LoVo (cell line): ENCODE results near the gene LETMD1.

Experiments used
- DNase-seq: peaks from one replicate; pipeline ENCODE4 v3.0.0-alpha.2; 2016; ENCODE audit warnings: low spot score

LETMD1 gene

DNA sequence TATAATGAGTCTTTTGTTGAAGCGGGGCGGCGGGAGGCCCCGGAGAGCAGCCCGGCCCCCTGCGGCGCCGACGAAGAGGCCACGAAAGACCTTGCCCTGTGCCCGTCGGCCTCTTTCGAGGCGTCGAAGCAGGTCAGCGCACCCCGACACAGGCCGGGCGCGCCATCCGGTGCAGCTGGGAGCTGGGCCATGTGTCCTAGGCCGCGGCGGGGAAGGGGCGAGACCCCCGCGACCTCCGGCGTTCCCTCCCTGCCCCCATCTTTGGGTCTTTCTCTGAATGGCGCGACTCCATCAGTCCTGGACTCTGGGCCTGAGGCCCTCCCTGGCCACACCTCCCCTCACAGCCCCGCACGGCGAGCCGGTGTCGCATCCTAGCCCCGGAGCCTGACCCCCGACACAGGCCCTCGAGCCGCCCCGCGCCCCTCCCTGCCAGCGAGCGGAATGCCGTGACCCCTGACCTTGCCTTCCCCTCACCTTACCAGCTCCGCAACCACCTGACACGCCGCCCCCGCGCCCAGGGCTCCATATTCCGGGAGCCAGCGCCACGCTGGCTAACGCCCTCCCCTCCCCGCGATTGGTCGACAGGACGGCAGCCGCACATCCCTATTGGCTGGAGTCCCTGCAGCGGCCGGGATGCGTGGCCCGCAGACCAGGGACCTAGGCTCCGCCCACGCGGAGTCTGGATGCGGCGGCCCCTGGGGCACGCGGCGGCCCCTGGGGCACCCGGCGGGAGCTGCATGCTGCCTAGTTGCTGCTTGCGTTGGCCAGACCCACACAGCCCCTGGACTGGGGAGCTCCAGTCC is 22.1 kb upstream of the LETMD1 start, which contains the start of gene SLC11A2:
SLC11A2 (minus strand) TSS at position 549 of the 803 bp plus-strand sequence. CDS start 15,656 bp downstream, outside the sequence.
- DNase-seq = peak; percentile 99

DNA sequence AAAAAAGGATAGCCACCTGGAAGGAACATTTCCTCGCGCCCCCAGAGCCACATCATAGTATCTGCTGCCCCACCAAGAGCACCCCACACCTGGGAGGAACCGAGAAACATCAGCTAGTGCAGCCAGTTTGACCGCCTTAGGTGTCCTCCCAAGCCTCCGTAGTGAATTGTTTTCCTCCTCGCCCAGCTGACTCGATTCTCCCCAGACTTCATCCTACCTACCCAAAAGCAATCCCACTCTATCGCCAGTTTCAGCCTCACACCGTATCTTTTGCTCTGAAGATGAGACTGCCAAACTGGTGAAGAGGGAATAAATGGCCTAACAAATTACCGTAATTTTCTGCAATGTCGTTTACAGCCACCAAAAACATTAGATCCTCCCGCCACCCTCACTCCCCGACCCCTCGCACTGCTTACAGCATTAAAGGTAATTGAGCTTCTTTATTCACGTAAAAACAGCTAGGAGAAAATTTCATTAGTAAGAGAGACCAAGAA is 20.7 kb upstream of the LETMD1 start:
- no peak for DNase-seq

DNA sequence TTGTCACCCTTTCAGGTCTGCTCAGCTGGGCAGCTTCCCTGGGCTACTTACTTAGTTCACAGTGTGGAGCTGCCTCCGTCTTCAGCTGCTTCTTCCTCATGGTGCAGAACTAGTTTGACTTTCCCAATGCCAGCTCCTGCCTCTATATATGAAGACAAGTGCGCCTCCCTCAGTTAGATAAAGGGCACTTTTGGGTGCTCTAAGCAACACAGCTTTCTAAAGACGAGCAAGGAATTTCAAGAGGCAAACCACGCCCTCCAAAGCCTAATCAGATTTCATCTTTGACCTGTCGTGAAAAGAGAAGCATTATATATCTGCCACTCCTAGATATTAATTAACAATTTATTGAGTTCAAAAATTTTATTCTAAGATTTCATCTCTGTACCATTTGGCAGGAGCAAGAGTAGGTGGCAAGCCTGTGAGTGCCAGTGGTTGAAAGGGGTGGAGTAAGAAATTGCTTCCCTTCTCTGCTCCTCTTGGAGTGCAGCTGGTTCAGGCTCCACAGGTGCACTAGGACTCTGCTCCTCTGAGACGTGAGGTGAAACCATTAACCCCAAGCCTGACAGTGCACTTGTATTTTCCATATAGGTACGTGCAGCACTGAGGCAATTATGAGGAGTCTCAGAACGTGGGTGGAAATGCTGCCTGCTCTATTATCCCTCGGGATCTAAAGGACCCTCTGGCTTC is 19.9 kb upstream of the LETMD1 start:
- peak; percentile 83 for DNase-seq

DNA sequence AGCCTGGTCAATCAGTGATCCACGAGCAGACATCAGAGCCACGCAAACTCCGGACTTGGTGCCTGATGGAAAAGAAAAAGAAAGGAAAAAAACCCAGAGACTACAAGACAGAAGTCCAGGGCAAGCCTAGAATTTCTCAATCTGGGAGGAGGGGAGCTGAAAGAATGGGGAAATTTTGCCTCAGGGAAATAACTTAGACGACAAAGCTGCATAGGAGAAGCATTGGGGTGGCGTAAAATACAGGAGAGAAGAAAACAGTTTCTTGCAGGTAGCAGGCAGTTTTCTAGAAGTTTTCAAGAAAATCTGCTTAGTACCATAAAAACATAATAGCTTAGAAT is 19.3 kb upstream of the LETMD1 start:
- DNase-seq = no peak

GRCh38 chr12:51033048-51033447 is 15.1 kb upstream of the LETMD1 start:
- DNase-seq = no peak

DNA sequence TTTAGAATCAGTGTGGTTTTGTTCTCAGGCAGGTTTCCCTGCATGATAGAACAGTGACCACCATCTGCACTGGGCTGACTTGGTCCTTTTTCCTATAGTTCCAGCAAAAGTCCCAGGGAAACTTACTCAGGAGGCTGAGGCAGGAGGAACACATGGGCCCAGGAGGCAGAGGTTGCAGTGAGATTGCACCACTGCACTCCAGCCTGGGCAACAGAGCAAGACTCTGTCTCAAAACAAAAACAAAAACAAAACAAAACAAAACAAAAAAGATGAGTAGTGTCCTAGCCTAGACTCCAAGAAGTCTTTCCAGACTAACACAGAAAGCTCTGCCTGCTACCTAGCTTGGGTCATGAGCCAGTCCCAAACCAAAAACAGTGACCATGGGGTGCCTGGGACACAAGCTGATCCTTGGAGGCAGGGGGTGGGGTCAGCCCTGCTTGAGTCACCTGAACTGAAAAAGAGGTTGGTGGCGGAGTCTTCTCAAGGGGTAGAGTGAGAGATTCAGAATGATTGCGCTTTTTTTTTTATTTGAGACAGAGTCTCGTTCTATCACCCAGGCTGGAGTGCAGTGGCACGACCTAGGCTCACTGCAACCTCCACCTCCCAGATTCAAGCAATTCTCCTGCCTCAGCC is 14.6 kb upstream of the LETMD1 start:
- DNase-seq = no peak

GRCh38 chr12:51036279-51036678 is 11.8 kb upstream of the LETMD1 start:
- DNase-seq = no peak

DNA sequence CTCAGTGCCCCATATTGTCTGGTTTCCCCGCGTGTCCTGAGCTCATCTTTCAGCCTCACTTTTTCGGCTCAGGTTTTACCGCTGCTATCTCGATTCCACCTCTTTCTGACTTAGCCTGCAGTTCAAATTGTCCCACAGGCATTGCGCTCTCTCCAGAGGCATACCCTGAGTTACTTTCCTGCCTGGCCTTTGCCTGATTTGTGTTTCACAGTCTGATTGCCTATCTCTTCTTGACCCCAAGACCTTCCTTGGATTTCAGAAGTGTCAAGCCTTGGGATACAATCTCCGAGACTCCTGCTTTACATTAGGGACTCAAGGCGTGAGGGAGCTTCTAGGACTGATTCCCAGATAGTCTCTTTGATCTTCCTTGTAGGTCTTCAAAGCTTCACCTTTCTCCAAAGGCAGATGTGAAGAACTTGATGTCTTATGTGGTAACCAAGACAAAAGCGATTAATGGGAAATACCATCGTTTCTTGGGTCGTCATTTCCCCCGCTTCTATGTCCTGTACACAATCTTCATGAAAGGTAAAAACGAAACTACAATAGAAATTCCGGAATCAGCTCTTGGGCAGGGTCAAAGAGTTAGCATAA is 629 bp downstream of the LETMD1 start:
- peak; percentile 26 for DNase-seq

DNA sequence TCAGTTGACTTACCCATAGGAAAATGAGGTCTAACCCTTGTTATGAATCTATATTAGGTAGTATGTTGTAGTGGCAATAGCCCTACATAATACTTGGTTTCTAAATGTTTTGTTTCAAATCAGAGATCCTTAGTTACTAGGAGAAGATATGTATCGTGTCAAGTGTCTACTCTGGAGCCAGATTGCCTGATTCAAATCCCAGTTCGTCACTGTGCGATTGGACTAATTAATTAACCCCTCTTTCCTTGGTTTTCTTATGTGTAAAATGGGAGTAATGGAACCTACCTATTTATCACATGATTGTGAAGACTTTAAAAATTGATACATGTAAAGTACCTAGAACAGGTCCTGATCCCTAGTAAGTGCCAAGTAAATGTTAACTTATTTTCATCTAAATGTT is 1.4 kb downstream of the LETMD1 start:
- no peak for DNase-seq

DNA sequence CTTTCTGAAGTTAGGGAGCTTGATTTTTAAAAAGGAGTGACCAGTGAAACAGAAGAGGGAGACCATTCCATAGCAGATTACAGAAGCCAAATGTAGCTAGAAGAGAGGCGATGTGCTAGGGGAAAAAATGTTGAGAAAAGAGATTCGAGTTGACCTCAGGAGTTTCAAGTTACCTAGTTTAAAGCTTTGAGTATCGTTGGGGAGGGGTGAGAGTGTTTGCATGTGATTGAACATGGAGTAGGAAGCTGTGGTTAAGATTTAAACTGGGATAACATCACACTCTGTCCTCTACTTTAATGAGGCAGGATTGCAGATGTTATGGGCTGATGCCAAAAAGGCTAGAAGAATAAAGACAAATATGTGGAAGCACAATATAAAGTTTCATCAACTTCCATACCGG is 3.7 kb downstream of the LETMD1 start:
- no peak for DNase-seq

GRCh38 chr12:51055060-51055459 is 6.9 kb downstream of the LETMD1 start:
- DNase-seq = no peak

DNA sequence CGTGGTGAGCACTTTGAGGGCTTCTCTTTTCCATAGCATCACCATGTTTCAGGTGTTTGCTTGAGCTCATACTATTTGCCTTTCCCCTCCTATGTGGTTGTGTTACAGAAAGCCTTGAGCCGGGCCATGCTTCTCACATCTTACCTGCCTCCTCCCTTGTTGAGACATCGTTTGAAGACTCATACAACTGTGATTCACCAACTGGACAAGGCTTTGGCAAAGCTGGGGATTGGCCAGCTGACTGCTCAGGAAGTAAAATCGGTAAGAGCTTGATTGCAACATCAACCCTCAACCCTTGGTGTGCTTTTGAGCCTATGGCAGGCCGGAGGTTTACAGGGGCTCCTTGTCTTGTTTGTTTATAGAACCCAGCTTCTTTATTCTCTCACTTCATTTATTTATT is 8.1 kb downstream of the LETMD1 start:
- DNase-seq = no peak

GRCh38 chr12:51059086-51059485 is 11.0 kb downstream of the LETMD1 start:
- no peak for DNase-seq

- DNase-seq = no peak
Measured at GRCh38 chr12:51062631-51063397, 14.7 kb downstream of the LETMD1 start.

DNA sequence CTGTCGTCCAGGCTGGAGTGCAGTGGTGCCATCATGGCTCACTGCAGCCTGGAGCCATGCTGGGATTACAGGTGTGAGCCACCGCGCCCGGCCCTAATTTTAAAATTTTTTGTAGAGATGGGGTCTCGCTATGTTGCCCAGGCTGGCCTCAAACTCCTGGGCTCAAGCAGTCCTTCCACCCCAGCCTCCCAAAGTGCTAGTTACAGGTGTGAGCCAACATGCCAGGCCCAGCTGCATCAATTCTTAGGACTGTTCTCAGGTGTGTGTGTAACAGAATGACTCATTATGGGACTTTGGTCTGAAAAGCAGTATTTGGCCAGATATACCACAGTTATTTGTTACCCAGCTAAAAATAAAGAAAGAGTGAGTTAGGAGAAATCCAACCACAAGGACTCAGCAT is 17.4 kb downstream of the LETMD1 start:
- no peak for DNase-seq

- DNase-seq = no peak
Measured at GRCh38 chr12:51067229-51067628, 19.1 kb downstream of the LETMD1 start.

- DNase-seq = no peak
Measured at GRCh38 chr12:51067771-51068170, 19.6 kb downstream of the LETMD1 start.

- DNase-seq = no peak
Measured at GRCh38 chr12:51070004-51070403, 21.9 kb downstream of the LETMD1 start.

DNA sequence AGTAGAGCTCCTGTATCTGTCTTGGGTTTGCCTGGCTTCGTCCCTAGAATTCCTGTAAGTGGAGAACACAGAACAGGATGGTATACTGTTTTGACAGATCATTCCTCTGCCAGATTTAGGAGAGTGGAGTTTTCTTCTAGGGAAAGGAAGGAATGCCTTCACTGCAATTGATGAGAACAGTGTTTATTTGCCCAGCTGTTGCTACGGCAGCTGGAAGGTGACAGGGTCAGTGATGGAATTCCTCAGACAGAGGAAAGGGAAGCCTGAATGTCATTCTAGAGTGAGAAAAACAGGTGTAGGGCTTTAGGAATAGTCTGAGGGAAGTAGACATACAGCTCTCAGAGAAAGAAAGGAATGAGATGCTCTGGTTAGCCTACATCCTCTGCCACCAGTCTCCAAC is 23.5 kb downstream of the LETMD1 start:
- DNase-seq = no peak

GRCh38 chr12:51075390-51075789 is 27.3 kb downstream of the LETMD1 start:
- no peak for DNase-seq

- DNase-seq = no peak
Measured at GRCh38 chr12:51076236-51076930, 28.3 kb downstream of the LETMD1 start.
